ENCODE measurements around the gene GLA. TPM values are rescaled to one million over a fixed set of nuclear protein-coding genes. Genes with fewer than 3 reads are reported as not detected.

GLA gene
- total and polyA plus RNA-seq, 2 of the 13 experiments (the other 11 are each of a cell fraction or from before 2014, with no cell fraction given): 31.4 to 59.3 TPM

DNA sequence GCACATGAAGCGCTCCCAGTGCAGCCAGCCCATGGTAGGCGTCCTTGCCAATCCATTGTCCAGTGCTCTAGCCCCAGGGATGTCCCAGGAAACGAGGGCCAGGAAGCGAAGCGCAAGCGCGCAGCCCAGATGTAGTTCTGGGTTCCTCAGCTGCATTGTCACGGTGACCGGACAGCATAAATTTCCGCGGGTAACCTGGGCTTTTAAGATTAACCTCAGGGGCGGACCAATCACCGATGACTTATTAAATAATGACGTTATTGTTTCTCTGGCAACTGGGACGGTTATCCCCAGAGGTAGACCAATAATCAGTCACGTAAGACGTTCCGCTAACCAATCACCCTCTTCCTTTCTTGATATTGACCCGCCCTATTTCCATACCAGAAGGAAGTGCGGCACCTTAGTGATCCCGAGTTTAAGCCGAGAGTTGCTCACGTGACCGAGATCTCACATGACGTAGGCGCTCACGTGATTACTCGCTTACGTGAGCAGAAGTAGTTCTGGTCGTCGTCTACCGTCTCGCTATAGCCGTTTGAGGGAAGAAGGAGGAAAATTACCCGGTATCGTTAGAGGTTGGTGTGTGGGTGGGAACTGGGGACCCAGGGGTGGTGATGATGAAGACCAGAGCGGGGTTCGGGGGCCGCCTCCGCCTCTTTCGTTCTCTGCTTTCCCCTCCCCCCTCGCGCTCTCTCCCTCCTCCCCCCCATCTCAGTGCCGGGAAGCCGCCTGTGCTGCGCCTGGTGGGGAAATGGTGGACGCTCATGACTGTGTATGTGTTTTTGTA, at the start of gene GLA, which contains the start of gene HNRNPH2 (continued):
- TF ChIP-seq, protein P1, sequence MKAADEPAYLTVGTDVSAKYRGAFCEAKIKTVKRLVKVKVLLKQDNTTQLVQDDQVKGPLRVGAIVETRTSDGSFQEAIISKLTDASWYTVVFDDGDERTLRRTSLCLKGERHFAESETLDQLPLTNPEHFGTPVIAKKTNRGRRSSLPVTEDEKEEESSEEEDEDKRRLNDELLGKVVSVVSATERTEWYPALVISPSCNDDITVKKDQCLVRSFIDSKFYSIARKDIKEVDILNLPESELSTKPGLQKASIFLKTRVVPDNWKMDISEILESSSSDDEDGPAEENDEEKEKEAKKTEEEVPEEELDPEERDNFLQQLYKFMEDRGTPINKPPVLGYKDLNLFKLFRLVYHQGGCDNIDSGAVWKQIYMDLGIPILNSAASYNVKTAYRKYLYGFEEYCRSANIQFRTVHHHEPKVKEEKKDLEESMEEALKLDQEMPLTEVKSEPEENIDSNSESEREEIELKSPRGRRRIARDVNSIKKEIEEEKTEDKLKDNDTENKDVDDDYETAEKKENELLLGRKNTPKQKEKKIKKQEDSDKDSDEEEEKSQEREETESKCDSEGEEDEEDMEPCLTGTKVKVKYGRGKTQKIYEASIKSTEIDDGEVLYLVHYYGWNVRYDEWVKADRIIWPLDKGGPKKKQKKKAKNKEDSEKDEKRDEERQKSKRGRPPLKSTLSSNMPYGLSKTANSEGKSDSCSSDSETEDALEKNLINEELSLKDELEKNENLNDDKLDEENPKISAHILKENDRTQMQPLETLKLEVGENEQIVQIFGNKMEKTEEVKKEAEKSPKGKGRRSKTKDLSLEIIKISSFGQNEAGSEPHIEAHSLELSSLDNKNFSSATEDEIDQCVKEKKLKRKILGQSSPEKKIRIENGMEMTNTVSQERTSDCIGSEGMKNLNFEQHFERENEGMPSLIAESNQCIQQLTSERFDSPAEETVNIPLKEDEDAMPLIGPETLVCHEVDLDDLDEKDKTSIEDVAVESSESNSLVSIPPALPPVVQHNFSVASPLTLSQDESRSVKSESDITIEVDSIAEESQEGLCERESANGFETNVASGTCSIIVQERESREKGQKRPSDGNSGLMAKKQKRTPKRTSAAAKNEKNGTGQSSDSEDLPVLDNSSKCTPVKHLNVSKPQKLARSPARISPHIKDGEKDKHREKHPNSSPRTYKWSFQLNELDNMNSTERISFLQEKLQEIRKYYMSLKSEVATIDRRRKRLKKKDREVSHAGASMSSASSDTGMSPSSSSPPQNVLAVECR (CRISPR knock-in tag; IDR thresholded peaks at IDR 0.05; ENCODE audit: borderline replicate concordance): peak; percentile 44; the same call in 1 of the 2 replicates
- peak; percentile 88; the same call in 1 of the 2 replicates for TF ChIP-seq SIN3A (IDR thresholded peaks at IDR 0.05; ENCODE audit: borderline replicate concordance, low read depth, low read length)
- TF ChIP-seq, protein P2, sequence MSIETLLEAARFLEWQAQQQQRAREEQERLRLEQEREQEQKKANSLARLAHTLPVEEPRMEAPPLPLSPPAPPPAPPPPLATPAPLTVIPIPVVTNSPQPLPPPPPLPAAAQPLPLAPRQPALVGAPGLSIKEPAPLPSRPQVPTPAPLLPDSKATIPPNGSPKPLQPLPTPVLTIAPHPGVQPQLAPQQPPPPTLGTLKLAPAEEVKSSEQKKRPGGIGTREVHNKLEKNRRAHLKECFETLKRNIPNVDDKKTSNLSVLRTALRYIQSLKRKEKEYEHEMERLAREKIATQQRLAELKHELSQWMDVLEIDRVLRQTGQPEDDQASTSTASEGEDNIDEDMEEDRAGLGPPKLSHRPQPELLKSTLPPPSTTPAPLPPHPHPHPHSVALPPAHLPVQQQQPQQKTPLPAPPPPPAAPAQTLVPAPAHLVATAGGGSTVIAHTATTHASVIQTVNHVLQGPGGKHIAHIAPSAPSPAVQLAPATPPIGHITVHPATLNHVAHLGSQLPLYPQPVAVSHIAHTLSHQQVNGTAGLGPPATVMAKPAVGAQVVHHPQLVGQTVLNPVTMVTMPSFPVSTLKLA (IDR thresholded peaks at IDR 0.05): peak; percentile 81
- TF ChIP-seq, protein P3, sequence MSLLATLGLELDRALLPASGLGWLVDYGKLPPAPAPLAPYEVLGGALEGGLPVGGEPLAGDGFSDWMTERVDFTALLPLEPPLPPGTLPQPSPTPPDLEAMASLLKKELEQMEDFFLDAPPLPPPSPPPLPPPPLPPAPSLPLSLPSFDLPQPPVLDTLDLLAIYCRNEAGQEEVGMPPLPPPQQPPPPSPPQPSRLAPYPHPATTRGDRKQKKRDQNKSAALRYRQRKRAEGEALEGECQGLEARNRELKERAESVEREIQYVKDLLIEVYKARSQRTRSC (CRISPR knock-in tag; IDR thresholded peaks at IDR 0.05; ENCODE audit: low read depth): no peak
- peak; percentile 69 for TF ChIP-seq GABPB1 (CRISPR knock-in tag; IDR thresholded peaks at IDR 0.05)
- no peak for TF ChIP-seq ZNF766 (CRISPR knock-in tag; IDR thresholded peaks at IDR 0.05; ENCODE audit: borderline replicate concordance)
- TF ChIP-seq NFRKB (IDR thresholded peaks at IDR 0.05): 0 out of 2 replicates have a peak, but pooled peaks have one; percentile 44
- peak; percentile 82 for TF ChIP-seq SPEN (CRISPR knock-in tag; IDR thresholded peaks at IDR 0.05; ENCODE audit: low read depth)
- TF ChIP-seq PHF8 (CRISPR knock-in tag; IDR thresholded peaks at IDR 0.05): peak; percentile 55
- TF ChIP-seq HOXA3 (CRISPR knock-in tag; IDR thresholded peaks at IDR 0.05): peak; percentile 86
- TF ChIP-seq ZNF44 (CRISPR knock-in tag; IDR thresholded peaks at IDR 0.05): no peak
- TF ChIP-seq NFYB (CRISPR knock-in tag; IDR thresholded peaks at IDR 0.05): peak; percentile 77
- TF ChIP-seq ZNF263 (CRISPR knock-in tag; IDR thresholded peaks at IDR 0.05): peak; percentile 48; the same call in 1 of the 2 replicates
- peak; percentile 95 for TF ChIP-seq CREB1 (IDR thresholded peaks at IDR 0.05)
- peak; percentile 95 for TF ChIP-seq CREB1 (CRISPR knock-in tag; IDR thresholded peaks at IDR 0.05)
- peak; percentile 35; the same call in 1 of the 2 replicates for TF ChIP-seq SALL1 (CRISPR knock-in tag; IDR thresholded peaks at IDR 0.05)
- TF ChIP-seq, protein P4, sequence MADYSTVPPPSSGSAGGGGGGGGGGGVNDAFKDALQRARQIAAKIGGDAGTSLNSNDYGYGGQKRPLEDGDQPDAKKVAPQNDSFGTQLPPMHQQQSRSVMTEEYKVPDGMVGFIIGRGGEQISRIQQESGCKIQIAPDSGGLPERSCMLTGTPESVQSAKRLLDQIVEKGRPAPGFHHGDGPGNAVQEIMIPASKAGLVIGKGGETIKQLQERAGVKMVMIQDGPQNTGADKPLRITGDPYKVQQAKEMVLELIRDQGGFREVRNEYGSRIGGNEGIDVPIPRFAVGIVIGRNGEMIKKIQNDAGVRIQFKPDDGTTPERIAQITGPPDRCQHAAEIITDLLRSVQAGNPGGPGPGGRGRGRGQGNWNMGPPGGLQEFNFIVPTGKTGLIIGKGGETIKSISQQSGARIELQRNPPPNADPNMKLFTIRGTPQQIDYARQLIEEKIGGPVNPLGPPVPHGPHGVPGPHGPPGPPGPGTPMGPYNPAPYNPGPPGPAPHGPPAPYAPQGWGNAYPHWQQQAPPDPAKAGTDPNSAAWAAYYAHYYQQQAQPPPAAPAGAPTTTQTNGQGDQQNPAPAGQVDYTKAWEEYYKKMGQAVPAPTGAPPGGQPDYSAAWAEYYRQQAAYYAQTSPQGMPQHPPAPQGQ (CRISPR knock-in tag; IDR thresholded peaks at IDR 0.05; ENCODE audit: borderline replicate concordance): no peak
- TF ChIP-seq FOSL2 (CRISPR knock-in tag; IDR thresholded peaks at IDR 0.05): peak; percentile 7; the same call in 1 of the 2 replicates
- TF ChIP-seq, protein P5, sequence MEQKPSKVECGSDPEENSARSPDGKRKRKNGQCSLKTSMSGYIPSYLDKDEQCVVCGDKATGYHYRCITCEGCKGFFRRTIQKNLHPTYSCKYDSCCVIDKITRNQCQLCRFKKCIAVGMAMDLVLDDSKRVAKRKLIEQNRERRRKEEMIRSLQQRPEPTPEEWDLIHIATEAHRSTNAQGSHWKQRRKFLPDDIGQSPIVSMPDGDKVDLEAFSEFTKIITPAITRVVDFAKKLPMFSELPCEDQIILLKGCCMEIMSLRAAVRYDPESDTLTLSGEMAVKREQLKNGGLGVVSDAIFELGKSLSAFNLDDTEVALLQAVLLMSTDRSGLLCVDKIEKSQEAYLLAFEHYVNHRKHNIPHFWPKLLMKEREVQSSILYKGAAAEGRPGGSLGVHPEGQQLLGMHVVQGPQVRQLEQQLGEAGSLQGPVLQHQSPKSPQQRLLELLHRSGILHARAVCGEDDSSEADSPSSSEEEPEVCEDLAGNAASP (CRISPR knock-in tag; IDR thresholded peaks at IDR 0.05; ENCODE audit: borderline replicate concordance): no peak
- peak; percentile 44; the same call in 1 of the 2 replicates for TF ChIP-seq PHF21A (CRISPR knock-in tag; IDR thresholded peaks at IDR 0.05)

All from HepG2 (cell line).